K562 (cell line): ENCODE data around the gene MYCBP. TPM values are rescaled to one million over a fixed set of nuclear protein-coding genes. Genes with fewer than 3 reads are reported as not detected.

Source experiments
- ADNP ChIP-seq: fragments of 200-800 bp; sonication (Bioruptor generic); IDR thresholded peaks from 2 replicates; pipeline ENCODE4 v1.6.1; 2016; ENCODE audit warnings: missing genetic modification characterization, missing compliant biosample characterization
- ARID2 ChIP-seq: fragments of 450-650 bp; IDR thresholded peaks from 2 replicates; pipeline ENCODE4 v1.6.1; 2017; ENCODE audit warnings: antibody characterized with exemption, mild to moderate bottlenecking
- DNMT1 ChIP-seq: fragments of 450-650 bp; IDR thresholded peaks from 2 replicates; pipeline ENCODE4 v1.6.1; 2016; ENCODE audit warnings: antibody characterized with exemption, mild to moderate bottlenecking
- EP300 ChIP-seq: IDR thresholded peaks from 2 replicates; pipeline ENCODE4 v1.6.1; 2012; ENCODE audit warnings: low read length, improper control_type of control experiment
- ETV1 ChIP-seq: fragments of 450-650 bp; conservative IDR thresholded peaks from 2 replicates; pipeline ENCODE4 v1.6.1; 2016; ENCODE audit warnings: missing genetic modification characterization, control low read depth, low read depth, missing compliant biosample characterization
- FOS ChIP-seq: IDR thresholded peaks from 3 replicates; pipeline ENCODE4 v1.6.1; 2011; ENCODE audit not compliant: insufficient read length; ENCODE audit errors: extremely low read depth
- MYNN ChIP-seq, 2 experiments: sonication (generic); formaldehyde crosslinking in 1 of 2; IDR thresholded peaks; 2 replicates each; pipeline versions ENCODE4 v1.5.0 to v1.6.1; 2016 to 2020; ENCODE audit warnings: antibody characterized with exemption in 1 of 2, missing genetic modification reagents in 1 of 2
- RBM14 ChIP-seq: fragments of 200-400 bp; formaldehyde crosslinking; IDR thresholded peaks from 2 replicates; pipeline ENCODE4 v1.6.1; 2018; ENCODE audit warnings: low read depth, mild to moderate bottlenecking, low read length, moderate library complexity, borderline replicate concordance; ENCODE audit not compliant: insufficient read depth
- SIX5 ChIP-seq, 2 experiments: IDR thresholded peaks; 2 replicates each; pipeline ENCODE4 v1.6.1; 2011; ENCODE audit warnings: low read length in 2 of 2, borderline replicate concordance in 1 of 2, low read depth in 1 of 2, mild to moderate bottlenecking in 1 of 2, moderate library complexity in 1 of 2; ENCODE audit not compliant: insufficient read depth in 1 of 2
- SMARCA5 ChIP-seq: fragments of 450-650 bp; IDR thresholded peaks from 2 replicates; pipeline ENCODE4 v1.6.1; 2016
- TAF9B ChIP-seq: fragments of 450-650 bp; IDR thresholded peaks from 2 replicates; pipeline ENCODE4 v1.6.1; 2018; ENCODE audit warnings: mild to moderate bottlenecking; ENCODE audit not compliant: partially characterized antibody
- TEAD1 ChIP-seq, 2 experiments: fragments of 450-650 bp in 1 of 2; sonication (generic) in 1 of 2; formaldehyde crosslinking; IDR thresholded peaks; 2 replicates each; pipeline versions ENCODE4 v1.4.0 to v1.8.0; 2020 to 2022; ENCODE audit warnings: mild to moderate bottlenecking in 2 of 2, missing genetic modification reagents in 1 of 2
- TEAD2 ChIP-seq: fragments of 450-650 bp; IDR thresholded peaks from 2 replicates; pipeline ENCODE4 v1.6.1; 2016; ENCODE audit warnings: missing genetic modification characterization, control low read depth, missing compliant biosample characterization
- ZFP1 ChIP-seq: fragments of 450-650 bp; formaldehyde crosslinking; IDR thresholded peaks from 2 replicates; pipeline ENCODE4 v1.4.0; 2020; ENCODE audit warnings: mild to moderate bottlenecking, mixed read lengths
- ZNF174 ChIP-seq: fragments of 250-450 bp; sonication (Bioruptor Pico); IDR thresholded peaks from 2 replicates; pipeline ENCODE4 v1.4.0; 2020; ENCODE audit warnings: mild to moderate bottlenecking
- ZNF232 ChIP-seq: sonication (generic); formaldehyde crosslinking; IDR thresholded peaks from 2 replicates; pipeline ENCODE4 v1.8.0; 2022; ENCODE audit warnings: mild to moderate bottlenecking, missing genetic modification reagents
- ZNF282 ChIP-seq: sonication (generic); formaldehyde crosslinking; IDR thresholded peaks from 2 replicates; pipeline ENCODE4 v1.8.1; 2023; ENCODE audit warnings: missing genetic modification reagents
- ZNF507 ChIP-seq: conservative IDR thresholded peaks from 2 replicates; pipeline ENCODE4 v1.6.1; 2017; ENCODE audit warnings: missing genetic modification characterization, missing compliant biosample characterization
- polyA plus RNA-seq, 8 experiments: library from polyadenylated mRNA; depleted of rRNA in 4 of 8; stranded (reverse) in 5 of 8; unstranded in 3 of 8; fragments of >200 nt; fragmentation: Nextera tagmentation in 2 of 8; fragmentation: Illumina TruSeq in 1 of 8; extraction: Ambion mirVana in 2 of 8; extraction: Trizol in 1 of 8; gene quantifications; 2 replicates each; pipeline versions ENCODE4 v1.2.1 to v1.2.3, GENCODE V29; 2011 to 2014; ENCODE audit warnings: inconsistent platforms in 1 of 8, missing spikeins in 1 of 8
- total RNA-seq, 7 experiments: library from RNA; depleted of rRNA in 6 of 7; stranded (reverse); fragments of >200 nt in 6 of 7; fragmentation: Illumina TruSeq in 2 of 7; extraction: Trizol in 2 of 7; gene quantifications; 2 replicates each; pipeline versions ENCODE4 v1.2.1 to v1.2.3, GENCODE V29; 2011 to 2021; ENCODE audit warnings: low replicate concordance in 1 of 7
- TF ChIP-seq, protein P1 (sequence below): fragments of 450-650 bp; formaldehyde crosslinking; IDR thresholded peaks from 2 replicates; pipeline ENCODE4 v1.4.0; 2022; ENCODE audit warnings: missing genetic modification characterization
- TF ChIP-seq, protein P2 (sequence below): sonication (generic); formaldehyde crosslinking; IDR thresholded peaks from 2 replicates; pipeline ENCODE4 v1.8.1; 2023; ENCODE audit warnings: mild to moderate bottlenecking, missing genetic modification reagents, moderate library complexity
- TF ChIP-seq, protein P3 (sequence below): fragments of 200-800 bp; sonication (Bioruptor generic); IDR thresholded peaks from 2 replicates; pipeline ENCODE4 v1.6.1; 2017; ENCODE audit warnings: missing genetic modification characterization, missing compliant biosample characterization
- TF ChIP-seq, protein P4 (sequence below): fragments of 250-450 bp; sonication (Bioruptor Pico); IDR thresholded peaks from 2 replicates; pipeline ENCODE4 v1.8.0; 2022; ENCODE audit warnings: inconsistent platforms
- TF ChIP-seq, protein P5 (sequence below), 2 experiments: fragments of 250-450 bp in 1 of 2; fragments of 450-650 bp in 1 of 2; sonication (Bioruptor Pico) in 1 of 2; IDR thresholded peaks; 2 replicates each; pipeline versions ENCODE4 v1.6.1 to v1.8.0; 2016 to 2021; ENCODE audit warnings: mild to moderate bottlenecking in 2 of 2, moderate library complexity in 2 of 2, missing compliant biosample characterization in 1 of 2, missing genetic modification characterization in 1 of 2

The MYCBP gene
- total and polyA plus RNA-seq, 9 of the 15 experiments (the other 6 are each of a cell fraction or from before 2014, with no cell fraction given) = 32.3 to 253 (median 72.9) TPM

DNA sequence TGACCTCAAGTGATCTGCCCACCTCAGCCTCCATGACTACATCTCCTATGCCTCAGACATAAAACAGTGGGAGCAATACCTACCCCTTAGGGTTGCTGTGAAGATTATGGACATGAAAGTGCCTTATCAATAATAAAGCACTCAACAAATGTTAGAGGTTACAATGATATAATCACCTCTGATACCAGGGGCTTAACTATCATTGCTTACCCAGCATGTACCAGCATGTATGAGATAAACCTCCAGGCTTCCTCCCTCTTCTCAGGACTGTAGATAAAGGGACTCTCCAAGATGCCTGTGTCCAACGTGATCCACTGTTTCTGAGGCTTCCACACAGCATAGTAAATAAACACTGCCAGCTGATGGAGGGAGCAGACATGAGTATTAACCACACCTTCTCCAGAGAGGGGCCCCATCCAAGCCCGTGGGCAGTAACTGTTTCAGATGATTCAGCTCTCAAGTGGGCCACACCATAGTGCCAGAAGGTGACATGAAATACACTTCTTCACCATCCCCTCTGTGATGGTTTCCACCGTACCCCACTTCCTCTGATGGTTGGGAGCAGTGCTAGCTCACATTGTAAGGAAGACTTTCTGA is 42.3 kb upstream of the MYCBP start (continued):
- TF ChIP-seq EP300 (peak; percentile 97), SIX5 (IDR thresholded peaks at IDR 0.05; ENCODE audit: borderline replicate concordance in 1 of 2, insufficient read depth in 1 of 2, low read depth in 1 of 2, low read length in 2 of 2) (no peak), ADNP (no peak), ARID2 (no peak), DNMT1 (no peak), FOS (no peak), ETV1 (tag) (no peak), MYNN (IDR thresholded peaks at IDR 0.05) (peak; percentile 93), MYNN (CRISPR knock-in tag; IDR thresholded peaks at IDR 0.05) (no peak), ZNF507 (tag) (no peak), TAF9B (no peak), RBM14 (no peak), SMARCA5 (no peak), TEAD2 (tag) (no peak), ZNF232 (CRISPR knock-in tag) (no peak), ZNF282 (CRISPR knock-in tag) (no peak), TEAD1 (CRISPR knock-in tag; IDR thresholded peaks at IDR 0.05) (peak in 1 of 2 experiments; percentile 84; a peak in 2 of 4 replicates), ZFP1 (no peak), ZNF174 (CRISPR knock-in tag) (no peak)
- TF ChIP-seq, protein P1, sequence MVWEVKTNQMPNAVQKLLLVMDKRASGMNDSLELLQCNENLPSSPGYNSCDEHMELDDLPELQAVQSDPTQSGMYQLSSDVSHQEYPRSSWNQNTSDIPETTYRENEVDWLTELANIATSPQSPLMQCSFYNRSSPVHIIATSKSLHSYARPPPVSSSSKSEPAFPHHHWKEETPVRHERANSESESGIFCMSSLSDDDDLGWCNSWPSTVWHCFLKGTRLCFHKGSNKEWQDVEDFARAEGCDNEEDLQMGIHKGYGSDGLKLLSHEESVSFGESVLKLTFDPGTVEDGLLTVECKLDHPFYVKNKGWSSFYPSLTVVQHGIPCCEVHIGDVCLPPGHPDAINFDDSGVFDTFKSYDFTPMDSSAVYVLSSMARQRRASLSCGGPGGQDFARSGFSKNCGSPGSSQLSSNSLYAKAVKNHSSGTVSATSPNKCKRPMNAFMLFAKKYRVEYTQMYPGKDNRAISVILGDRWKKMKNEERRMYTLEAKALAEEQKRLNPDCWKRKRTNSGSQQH = no peak
- TF ChIP-seq, protein P2, sequence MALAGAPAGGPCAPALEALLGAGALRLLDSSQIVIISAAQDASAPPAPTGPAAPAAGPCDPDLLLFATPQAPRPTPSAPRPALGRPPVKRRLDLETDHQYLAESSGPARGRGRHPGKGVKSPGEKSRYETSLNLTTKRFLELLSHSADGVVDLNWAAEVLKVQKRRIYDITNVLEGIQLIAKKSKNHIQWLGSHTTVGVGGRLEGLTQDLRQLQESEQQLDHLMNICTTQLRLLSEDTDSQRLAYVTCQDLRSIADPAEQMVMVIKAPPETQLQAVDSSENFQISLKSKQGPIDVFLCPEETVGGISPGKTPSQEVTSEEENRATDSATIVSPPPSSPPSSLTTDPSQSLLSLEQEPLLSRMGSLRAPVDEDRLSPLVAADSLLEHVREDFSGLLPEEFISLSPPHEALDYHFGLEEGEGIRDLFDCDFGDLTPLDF (CRISPR knock-in tag) = 0 out of 2 replicates have a peak, but pooled peaks have one; percentile 23
- TF ChIP-seq, protein P3, sequence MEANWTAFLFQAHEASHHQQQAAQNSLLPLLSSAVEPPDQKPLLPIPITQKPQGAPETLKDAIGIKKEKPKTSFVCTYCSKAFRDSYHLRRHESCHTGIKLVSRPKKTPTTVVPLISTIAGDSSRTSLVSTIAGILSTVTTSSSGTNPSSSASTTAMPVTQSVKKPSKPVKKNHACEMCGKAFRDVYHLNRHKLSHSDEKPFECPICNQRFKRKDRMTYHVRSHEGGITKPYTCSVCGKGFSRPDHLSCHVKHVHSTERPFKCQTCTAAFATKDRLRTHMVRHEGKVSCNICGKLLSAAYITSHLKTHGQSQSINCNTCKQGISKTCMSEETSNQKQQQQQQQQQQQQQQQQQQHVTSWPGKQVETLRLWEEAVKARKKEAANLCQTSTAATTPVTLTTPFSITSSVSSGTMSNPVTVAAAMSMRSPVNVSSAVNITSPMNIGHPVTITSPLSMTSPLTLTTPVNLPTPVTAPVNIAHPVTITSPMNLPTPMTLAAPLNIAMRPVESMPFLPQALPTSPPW (CRISPR knock-in tag) = peak; percentile 71
- TF ChIP-seq, protein P4, sequence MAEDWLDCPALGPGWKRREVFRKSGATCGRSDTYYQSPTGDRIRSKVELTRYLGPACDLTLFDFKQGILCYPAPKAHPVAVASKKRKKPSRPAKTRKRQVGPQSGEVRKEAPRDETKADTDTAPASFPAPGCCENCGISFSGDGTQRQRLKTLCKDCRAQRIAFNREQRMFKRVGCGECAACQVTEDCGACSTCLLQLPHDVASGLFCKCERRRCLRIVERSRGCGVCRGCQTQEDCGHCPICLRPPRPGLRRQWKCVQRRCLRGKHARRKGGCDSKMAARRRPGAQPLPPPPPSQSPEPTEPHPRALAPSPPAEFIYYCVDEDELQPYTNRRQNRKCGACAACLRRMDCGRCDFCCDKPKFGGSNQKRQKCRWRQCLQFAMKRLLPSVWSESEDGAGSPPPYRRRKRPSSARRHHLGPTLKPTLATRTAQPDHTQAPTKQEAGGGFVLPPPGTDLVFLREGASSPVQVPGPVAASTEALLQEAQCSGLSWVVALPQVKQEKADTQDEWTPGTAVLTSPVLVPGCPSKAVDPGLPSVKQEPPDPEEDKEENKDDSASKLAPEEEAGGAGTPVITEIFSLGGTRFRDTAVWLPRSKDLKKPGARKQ = no peak
- TF ChIP-seq, protein P5, sequence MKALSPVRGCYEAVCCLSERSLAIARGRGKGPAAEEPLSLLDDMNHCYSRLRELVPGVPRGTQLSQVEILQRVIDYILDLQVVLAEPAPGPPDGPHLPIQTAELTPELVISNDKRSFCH (CRISPR knock-in tag; IDR thresholded peaks at IDR 0.05) = no peak
- TF ChIP-seq, protein P5 (tag; IDR thresholded peaks at IDR 0.05) = peak; percentile 85
